Neutrophil (primary cell): ENCODE data around the gene EDN3.

Experiments used
- H3K27ac ChIP-seq: fragments of 200-600 bp; sonication (generic); 2 replicates; pipeline ENCODE4 v1.5.1; 2016; ENCODE audit warnings: mild to moderate bottlenecking, moderate library complexity
- H3K27me3 ChIP-seq: fragments of 200-600 bp; sonication (generic); 2 replicates; pipeline ENCODE4 v1.6.0; 2016; ENCODE audit warnings: mild to moderate bottlenecking
- H3K36me3 ChIP-seq: fragments of 200-600 bp; sonication (generic); 2 replicates; pipeline ENCODE4 v1.5.1; 2017
- H3K4me1 ChIP-seq, 2 experiments: fragments of 200-600 bp in 1 of 2; sonication (generic) in 1 of 2; 1 replicate in 1 of 2; 2 replicates in 1 of 2; pipeline versions ENCODE4 v1.5.1 to v1.6.1; 2013 to 2016; ENCODE audit warnings: low read depth in 1 of 2, low read length in 1 of 2, mild to moderate bottlenecking in 1 of 2, moderate library complexity in 1 of 2; ENCODE audit not compliant: control insufficient read depth in 1 of 2, insufficient read depth in 1 of 2
- H3K4me3 ChIP-seq, 2 experiments: fragments of 200-600 bp in 1 of 2; sonication (generic) in 1 of 2; 1 replicate in 1 of 2; 2 replicates in 1 of 2; pipeline ENCODE4 v1.5.1; 2013 to 2016; ENCODE audit warnings: low read depth in 1 of 2, low read length in 1 of 2, mild to moderate bottlenecking in 1 of 2, moderate library complexity in 1 of 2
- H3K9me3 ChIP-seq: fragments of 200-600 bp; sonication (generic); 2 replicates; pipeline ENCODE4 v1.5.1; 2016
- CTCF ChIP-seq: fragments of 200-600 bp; sonication (generic); IDR thresholded peaks from 2 replicates; pipeline ENCODE4 v1.5.1; 2016; ENCODE audit warnings: antibody characterized with exemption

Gene EDN3

GRCh38 chr20:59328071-59328470 is 27.7 kb downstream of the EDN3 start:
- Histone ChIP-seq H3K27me3 (no peaks in the 10 kb centered on the region), H3K4me1 (no peaks in the 10 kb centered on the region), H3K36me3 (no peaks in the 10 kb centered on the region), H3K27ac (no peak overlapping the region), H3K9me3 (no peaks in the 10 kb centered on the region), H3K4me3 (no peak overlapping the region)
- no peak for TF ChIP-seq CTCF

- no peak for TF ChIP-seq CTCF
- Histone ChIP-seq H3K4me3 (no peak overlapping the region), H3K36me3 (no peaks in the 10 kb centered on the region), H3K9me3 (no peaks in the 10 kb centered on the region), H3K4me1 (no peaks in the 10 kb centered on the region), H3K27ac (no peak overlapping the region), H3K27me3 (no peaks in the 10 kb centered on the region)
These were observed 31.4 kb downstream of the EDN3 start for GRCh38 chr20:59331721-59332329.

- Histone ChIP-seq H3K9me3 (no peaks in the 10 kb centered on the region), H3K27me3 (no peaks in the 10 kb centered on the region), H3K27ac (no peak overlapping the region), H3K4me3 (no peak overlapping the region), H3K36me3 (no peaks in the 10 kb centered on the region), H3K4me1 (no peaks in the 10 kb centered on the region)
- TF ChIP-seq CTCF = no peak
These were observed 32.9 kb downstream of the EDN3 start for GRCh38 chr20:59333260-59333845.

- no peaks in the 10 kb centered on the region for H3K27me3 ChIP-seq
- H3K4me3 ChIP-seq = no peak overlapping the region
- H3K4me1 ChIP-seq = no peaks in the 10 kb centered on the region
- no peaks in the 10 kb centered on the region for H3K9me3 ChIP-seq
- TF ChIP-seq CTCF = no peak
- H3K27ac ChIP-seq = no peak overlapping the region
- no peaks in the 10 kb centered on the region for H3K36me3 ChIP-seq
These were observed 33.5 kb downstream of the EDN3 start for GRCh38 chr20:59333951-59334350.

GRCh38 chr20:59334651-59335300 is 34.4 kb downstream of the EDN3 start:
- no peaks in the 10 kb centered on the region for H3K9me3 ChIP-seq
- H3K27ac ChIP-seq = no peak overlapping the region
- no peaks in the 10 kb centered on the region for H3K36me3 ChIP-seq
- no peaks in the 10 kb centered on the region for H3K27me3 ChIP-seq
- no peak for TF ChIP-seq CTCF
- H3K4me1 ChIP-seq = no peaks in the 10 kb centered on the region
- H3K4me3 ChIP-seq = no peak overlapping the region
